Panc1 (cell line): ENCODE measurements around the gene OGN. TPM values are rescaled to one million over a fixed set of nuclear protein-coding genes. Genes with fewer than 3 reads are reported as not detected.

ENCODE experiments used
- ATAC-seq: fragments of 200-7000 bp; cut with Tn5 transposase; 2 replicates; pipeline ENCODE4 v1.9.1; 2020; ENCODE audit warnings: mild to moderate bottlenecking, moderate library complexity
- BruUV-seq: library from RNA; stranded (reverse); fragments of 400-500 nt; replicated peaks from 2 replicates; lab custom pipeline; 2021; lab: Mats Ljungman, UMichigan
- CTCF ChIA-PET: fragments of 300-600 bp; sonication (Branson Sonifier 250); formaldehyde crosslinking; loops from one replicate; lab custom pipeline; 2022; ENCODE audit warnings: antibody characterized with exemption; lab: Charles Lee
- POLR2A ChIA-PET: fragments of 300-600 bp; sonication (Branson Sonifier 250); formaldehyde crosslinking; loops from one replicate; lab custom pipeline; 2022; ENCODE audit warnings: antibody characterized with exemption; lab: Charles Lee
- DNase-seq: peaks from one replicate; pipeline ENCODE4 v3.0.0-alpha.2; 2010; ENCODE audit warnings: low read depth, low spot score
- H3K27ac ChIP-seq: 2 replicates; pipeline ENCODE4 v1.5.1; 2011; ENCODE audit warnings: mild to moderate bottlenecking, low read length, inconsistent platforms
- H3K27me3 ChIP-seq: fragments of 200-500 bp; sonication (Bioruptor generic); 2 replicates; pipeline ENCODE4 v1.6.0; 2014; ENCODE audit warnings: low read length, inconsistent platforms; ENCODE audit not compliant: control insufficient read depth, insufficient read depth
- H3K36me3 ChIP-seq: fragments of 200-500 bp; sonication (Bioruptor generic); 2 replicates; pipeline ENCODE4 v1.5.1; 2014; ENCODE audit warnings: inconsistent platforms, mild to moderate bottlenecking, low read length, moderate library complexity; ENCODE audit not compliant: control insufficient read depth, insufficient read depth
- H3K4me1 ChIP-seq: 2 replicates; pipeline ENCODE4 v1.5.1; 2011; ENCODE audit warnings: inconsistent platforms, mild to moderate bottlenecking, low read length, moderate library complexity; ENCODE audit not compliant: control insufficient read depth, insufficient read depth
- H3K4me3 ChIP-seq, 2 experiments: 2 replicates each; pipeline ENCODE4 v1.5.1; 2011 to 2012; ENCODE audit warnings: low read depth in 2 of 2, low read length in 2 of 2, mild to moderate bottlenecking in 2 of 2, inconsistent platforms in 1 of 2, moderate library complexity in 1 of 2
- H3K9me3 ChIP-seq: fragments of 200-500 bp; sonication (Bioruptor generic); 2 replicates; pipeline ENCODE4 v1.5.1; 2014; ENCODE audit warnings: low read depth, mild to moderate bottlenecking, inconsistent platforms, low read length, moderate library complexity; ENCODE audit not compliant: control insufficient read depth, insufficient read depth
- CTCF ChIP-seq: fragments of 450-650 bp; IDR thresholded peaks from 2 replicates; pipeline ENCODE4 v1.5.1; 2017; ENCODE audit warnings: mild to moderate bottlenecking
- POLR2AphosphoS5 ChIP-seq: IDR thresholded peaks from 2 replicates; pipeline ENCODE4 v1.6.1; 2012; ENCODE audit warnings: mild to moderate bottlenecking, low read depth, low read length, moderate library complexity
- REST ChIP-seq, 2 experiments: IDR thresholded peaks; 2 replicates each; pipeline ENCODE4 v1.6.1; 2011 to 2012; ENCODE audit warnings: low read depth in 2 of 2, control low read depth in 1 of 2, low read length in 1 of 2, mild to moderate bottlenecking in 1 of 2, moderate library complexity in 1 of 2; ENCODE audit not compliant: insufficient read depth in 1 of 2
- SIN3A ChIP-seq: IDR thresholded peaks from 2 replicates; pipeline ENCODE4 v1.6.1; 2012; ENCODE audit warnings: low read depth, mild to moderate bottlenecking, low read length, moderate library complexity, borderline replicate concordance; ENCODE audit not compliant: insufficient read depth
- TCF7L2 ChIP-seq: IDR thresholded peaks from 2 replicates; pipeline ENCODE4 v1.6.1; 2011; ENCODE audit warnings: mild to moderate bottlenecking, low read depth, low read length, inconsistent platforms
- in situ Hi-C: cut with HindIII; loops from 2 replicates; pipeline ENCODE4 v1.10.0; 2016; ENCODE audit warnings: low sequenced_read_pairs, low pct_unique_long_range_greater_than_20kb
- intact Hi-C: fragments of 100-400 bp; cut with micrococcal nuclease; formaldehyde crosslinking; loops from one replicate; pipeline ENCODE4 v1.10.0; 2022; ENCODE audit not compliant: unreplicated experiment
- total RNA-seq: library from RNA; stranded (reverse); gene quantifications from one replicate; pipeline ENCODE4 v1.2.1, GENCODE V29; 2021; ENCODE audit not compliant: unreplicated experiment

Gene OGN
- total RNA-seq, 1 experiment from 2014 or later = 0.08 TPM

- CTCF ChIA-PET = no interaction called here
- peaks cover 2% of the 10 kb centered on the region; the same call in 1 of the 2 replicates for H3K9me3 ChIP-seq
- H3K4me3 ChIP-seq = no peak overlapping the region
- in situ Hi-C loops = no loop called here
- no peak overlapping the region for H3K27ac ChIP-seq
- TF ChIP-seq CTCF = no peak
- no peak for TF ChIP-seq SIN3A
- no peak for TF ChIP-seq POLR2AphosphoS5
- TF ChIP-seq REST (IDR thresholded peaks at IDR 0.05; ENCODE audit: insufficient read depth in 1 of 2, low read depth in 2 of 2, low read length in 1 of 2) = no peak
- no peak for TF ChIP-seq TCF7L2
- BruUV-seq = no TSS peak
- no peaks in the 10 kb centered on the region for H3K27me3 ChIP-seq
- H3K4me1 ChIP-seq = no peaks in the 10 kb centered on the region
- ATAC-seq (no peak), DNase-seq (no peak)
- POLR2A ChIA-PET = no interaction called here
- H3K36me3 ChIP-seq = no peaks in the 10 kb centered on the region; the same call in 1 of the 2 replicates
- intact Hi-C loops = no loop called here
These were observed 31.2 kb downstream of the OGN start for GRCh38 chr9:92373167-92373566.

- BruUV-seq = no TSS peak
- H3K36me3 ChIP-seq = no peaks in the 10 kb centered on the region
- H3K4me3 ChIP-seq = no peak overlapping the region
- in situ Hi-C loops = no loop called here
- no peak for DNase-seq
- ChIA-PET CTCF (no interaction called here), POLR2A (no interaction called here)
- intact Hi-C loops = no loop called here
- no peak for TF ChIP-seq POLR2AphosphoS5
- TF ChIP-seq CTCF = no peak
- no peak for TF ChIP-seq TCF7L2
- TF ChIP-seq REST (IDR thresholded peaks at IDR 0.05; ENCODE audit: insufficient read depth in 1 of 2, low read depth in 2 of 2, low read length in 1 of 2) = no peak
- no peak for TF ChIP-seq SIN3A
- H3K9me3 ChIP-seq = peaks cover 2% of the 10 kb centered on the region; the same call in 1 of the 2 replicates
- no peak for ATAC-seq
- H3K27ac ChIP-seq = no peak overlapping the region
- H3K4me1 ChIP-seq = no peaks in the 10 kb centered on the region
- H3K27me3 ChIP-seq = no peaks in the 10 kb centered on the region
These were observed 35.3 kb downstream of the OGN start for GRCh38 chr9:92369075-92369474.
